Ramos (cell line): Measurements from ENCODE around the gene CUBN.

Experiments used
- in situ Hi-C: fragments of 300-500 bp; cut with MboI; formaldehyde crosslinking; loops from one replicate; pipeline ENCODE4 v1.14.3; 2022; ENCODE audit warnings: low sequenced_read_pairs; ENCODE audit not compliant: unreplicated experiment

CUBN gene

GRCh38 chr10:17053061-17053460 is 76.5 kb downstream of the CUBN start:
- in situ Hi-C loops = no loop called here

- in situ Hi-C loops = no loop called here
These were observed 77.8 kb downstream of the CUBN start for GRCh38 chr10:17051851-17052250.

GRCh38 chr10:17049195-17049594 is 80.4 kb downstream of the CUBN start:
- in situ Hi-C loops = no loop called here

GRCh38 chr10:17047908-17048307 is 81.7 kb downstream of the CUBN start:
- in situ Hi-C loops = no loop called here

- in situ Hi-C loops = no loop called here
These were observed 82.6 kb downstream of the CUBN start for GRCh38 chr10:17046989-17047388.

GRCh38 chr10:17043586-17043985 is 86.0 kb downstream of the CUBN start:
- in situ Hi-C loops = no loop called here

GRCh38 chr10:17041626-17042520 is 87.7 kb downstream of the CUBN start:
- in situ Hi-C loops = no loop called here

GRCh38 chr10:17038627-17039026 is 91.0 kb downstream of the CUBN start:
- in situ Hi-C loops = no loop called here

GRCh38 chr10:17037910-17038309 is 91.7 kb downstream of the CUBN start:
- in situ Hi-C loops = no loop called here

- in situ Hi-C loops = no loop called here
These were observed 94.2 kb downstream of the CUBN start for GRCh38 chr10:17035446-17035845.

GRCh38 chr10:17033529-17034260 is 95.9 kb downstream of the CUBN start:
- in situ Hi-C loops = no loop called here

GRCh38 chr10:17031637-17032635 is 97.7 kb downstream of the CUBN start:
- in situ Hi-C loops = no loop called here

- in situ Hi-C loops = no loop called here
These were observed 99.9 kb downstream of the CUBN start for GRCh38 chr10:17029581-17030271.

- in situ Hi-C loops = no loop called here
These were observed 100.4 kb downstream of the CUBN start for GRCh38 chr10:17029239-17029580.

- in situ Hi-C loops = no loop called here
These were observed 100.8 kb downstream of the CUBN start for GRCh38 chr10:17028798-17029197.

GRCh38 chr10:17026686-17027485 is 102.7 kb downstream of the CUBN start:
- in situ Hi-C loops = no loop called here

GRCh38 chr10:17025444-17026295 is 103.9 kb downstream of the CUBN start:
- in situ Hi-C loops = no loop called here

GRCh38 chr10:17024461-17024860 is 105.2 kb downstream of the CUBN start:
- in situ Hi-C loops = no loop called here
